Gastrocnemius medialis (tissue), 4 donors: Measurements from ENCODE around the gene CDH8. TPM values are rescaled to one million over a fixed set of nuclear protein-coding genes. Genes with fewer than 3 reads are reported as not detected.

ENCODE experiments used
- ATAC-seq, 2 donors: fragments of 150-250 bp; one replicate each; pipeline ENCODE4 v1.9.1; 2016
- DNase-seq, 2 donors: peaks; one replicate each; pipeline ENCODE4 v3.0.0-alpha.2; 2019
- H3K27ac ChIP-seq, 4 donors: fragments of 200-600 bp; sonication (generic); 1 replicate in 1 of 4; 2 replicates in 3 of 4; pipeline ENCODE4 v1.5.1; 2016 to 2018; ENCODE audit warnings: mild to moderate bottlenecking in 2 of 4, moderate library complexity in 1 of 4
- H3K27me3 ChIP-seq, 3 donors: fragments of 200-600 bp; sonication (generic) in 2 of 3; 1 replicate in 1 of 3; 2 replicates in 2 of 3; pipeline versions ENCODE4 v1.5.1 to v1.6.0; 2016 to 2019; ENCODE audit warnings: mild to moderate bottlenecking in 1 of 3, moderate library complexity in 1 of 3
- H3K36me3 ChIP-seq, 2 donors: fragments of 200-600 bp; sonication (generic) in 1 of 2; one replicate each; pipeline ENCODE4 v1.5.1; 2017 to 2018
- H3K4me1 ChIP-seq, 2 donors: fragments of 200-600 bp; sonication (generic) in 1 of 2; one replicate each; pipeline ENCODE4 v1.5.1; 2016 to 2017; ENCODE audit warnings: mild to moderate bottlenecking in 2 of 2
- H3K4me3 ChIP-seq, 4 donors: fragments of 200-600 bp; sonication (generic) in 3 of 4; 1 replicate in 1 of 4; 2 replicates in 3 of 4; pipeline ENCODE4 v1.5.1; 2016 to 2019; ENCODE audit warnings: mild to moderate bottlenecking in 2 of 4
- H3K9me3 ChIP-seq, 3 donors: fragments of 200-600 bp; sonication (generic) in 2 of 3; 1 replicate in 1 of 3; 2 replicates in 2 of 3; pipeline ENCODE4 v1.5.1; 2016 to 2019
- CTCF ChIP-seq, 5 experiments: fragments of 450-650 bp in 3 of 5; fragments of 200-600 bp in 2 of 5; sonication (generic) in 2 of 5; IDR thresholded peaks in 4 of 5; conservative IDR thresholded peaks in 1 of 5; 1 replicate in 4 of 5; 2 replicates in 1 of 5; pipeline ENCODE4 v1.5.1; 2016 to 2019; ENCODE audit warnings: antibody characterized with exemption in 5 of 5, mild to moderate bottlenecking in 3 of 5, moderate library complexity in 3 of 5
- POLR2A ChIP-seq, 2 donors: fragments of 450-650 bp; IDR thresholded peaks; one replicate each; pipeline ENCODE4 v1.6.1; 2017; ENCODE audit warnings: antibody characterized with exemption in 2 of 2, mild to moderate bottlenecking in 2 of 2, moderate library complexity in 2 of 2
- in situ Hi-C, 4 donors: fragments of 200-750 bp; cut with MboI; loops; one replicate each; pipeline versions ENCODE4 v1.15.0 to v1.8.0; 2017; ENCODE audit warnings: low sequenced_read_pairs in 4 of 4
- intact Hi-C: fragments of 100-400 bp; cut with DNase I; formaldehyde crosslinking; loops from one replicate; pipeline ENCODE4 v1.15.1; 2023; ENCODE audit warnings: low total_unique reads
- total RNA-seq, 4 donors: library from RNA; depleted of rRNA; stranded (reverse); fragments of >200 nt; gene quantifications; one replicate each; pipeline versions ENCODE4 v1.1.0 to v1.2.3, GENCODE V29; 2016

The CDH8 gene
- total RNA-seq, 4 donors from 2014 or later = 0.04 to 0.20 (median 0.17) TPM; not detected in 1

GRCh38 chr16:61871837-61872777 lies 164.1 kb downstream of the CDH8 start:
- Histone ChIP-seq H3K4me3 (no peak overlapping the region), H3K4me1 (no peaks in the 10 kb centered on the region), H3K27ac (no peak overlapping the region), H3K36me3 (no peaks in the 10 kb centered on the region), H3K27me3 (no peaks in the 10 kb centered on the region), H3K9me3 (no peaks in the 10 kb centered on the region)
- in situ Hi-C loops (no loop called here), intact Hi-C loops (no loop called here)
- no peak for DNase-seq
- TF ChIP-seq POLR2A (IDR thresholded peaks at IDR 0.05) (no peak), CTCF (IDR thresholded peaks at IDR 0.05 in 4 of 5, conservative IDR thresholded peaks at IDR 0.05 in 1 of 5) (no peak)
- ATAC-seq = no peak

- intact Hi-C loops (no loop called here), in situ Hi-C loops (no loop called here)
- ATAC-seq = no peak
- Histone ChIP-seq H3K4me3 (no peak overlapping the region), H3K27ac (no peak overlapping the region), H3K4me1 (no peaks in the 10 kb centered on the region), H3K36me3 (no peaks in the 10 kb centered on the region), H3K27me3 (no peaks in the 10 kb centered on the region), H3K9me3 (no peaks in the 10 kb centered on the region)
- no peak for TF ChIP-seq CTCF (IDR thresholded peaks at IDR 0.05 in 4 of 5, conservative IDR thresholded peaks at IDR 0.05 in 1 of 5)
- no peak for TF ChIP-seq POLR2A (IDR thresholded peaks at IDR 0.05)
- no peak for DNase-seq
Observed at GRCh38 chr16:61862221-61863155, 173.8 kb downstream of the CDH8 start.

- no peaks in the 10 kb centered on the region for H3K27me3 ChIP-seq
- intact Hi-C loops (no loop called here), in situ Hi-C loops (no loop called here)
- ATAC-seq (no peak), DNase-seq (no peak)
- no peak overlapping the region for H3K27ac ChIP-seq
- TF ChIP-seq POLR2A (IDR thresholded peaks at IDR 0.05) (no peak), CTCF (IDR thresholded peaks at IDR 0.05 in 4 of 5, conservative IDR thresholded peaks at IDR 0.05 in 1 of 5) (no peak)
- H3K4me3 ChIP-seq = no peak overlapping the region
- no peaks in the 10 kb centered on the region for H3K4me1 ChIP-seq
- H3K36me3 ChIP-seq = no peaks in the 10 kb centered on the region
- no peaks in the 10 kb centered on the region for H3K9me3 ChIP-seq
Observed at GRCh38 chr16:61858988-61859387, 177.2 kb downstream of the CDH8 start.

GRCh38 chr16:61842666-61843065 lies 193.6 kb downstream of the CDH8 start:
- no peaks in the 10 kb centered on the region for H3K4me1 ChIP-seq
- in situ Hi-C loops (loop anchor here in 1 of 4 donors (25.0 kb wide), 1 partner anchor 95 kb away; no protein-coding TSS in a partner anchor), intact Hi-C loops (no loop called here)
- ATAC-seq = no peak
- no peak for TF ChIP-seq CTCF (IDR thresholded peaks at IDR 0.05 in 4 of 5, conservative IDR thresholded peaks at IDR 0.05 in 1 of 5)
- TF ChIP-seq POLR2A (IDR thresholded peaks at IDR 0.05) = no peak
- H3K9me3 ChIP-seq = no peaks in the 10 kb centered on the region
- H3K27me3 ChIP-seq = no peaks in the 10 kb centered on the region
- no peak overlapping the region for H3K27ac ChIP-seq
- no peak overlapping the region for H3K4me3 ChIP-seq
- no peaks in the 10 kb centered on the region for H3K36me3 ChIP-seq
- DNase-seq = no peak
